Omental fat pad (tissue), 4 donors: ENCODE results near the gene EFNA5. TPM values are rescaled to one million over a fixed set of nuclear protein-coding genes. Genes with fewer than 3 reads are reported as not detected.

ENCODE experiments used
- ATAC-seq: fragments of 150-250 bp; one replicate; pipeline ENCODE4 v1.9.1; 2016; ENCODE audit warnings: mild to moderate bottlenecking, moderate library complexity; ENCODE audit not compliant: low FRiP score
- DNase-seq: peaks from one replicate; pipeline ENCODE4 v3.0.0-alpha.2; 2019; ENCODE audit warnings: low spot score
- total RNA-seq, 4 donors: library from RNA; depleted of rRNA; stranded (reverse); fragments of >200 nt; gene quantifications; one replicate each; pipeline ENCODE4 v1.1.0, GENCODE V29; 2016
- TF ChIP-seq, protein P1 (sequence below), 3 donors: fragments of 450-650 bp; IDR thresholded peaks; one replicate each; pipeline ENCODE4 v1.5.1; 2016 to 2017; ENCODE audit warnings: antibody characterized with exemption in 3 of 3, mild to moderate bottlenecking in 3 of 3, moderate library complexity in 2 of 3

Gene EFNA5
- total RNA-seq, 4 donors from 2014 or later, result 9.0 to 26.3 (median 14.0) TPM

- ATAC-seq, result peak; percentile 37
- TF ChIP-seq, protein P1, sequence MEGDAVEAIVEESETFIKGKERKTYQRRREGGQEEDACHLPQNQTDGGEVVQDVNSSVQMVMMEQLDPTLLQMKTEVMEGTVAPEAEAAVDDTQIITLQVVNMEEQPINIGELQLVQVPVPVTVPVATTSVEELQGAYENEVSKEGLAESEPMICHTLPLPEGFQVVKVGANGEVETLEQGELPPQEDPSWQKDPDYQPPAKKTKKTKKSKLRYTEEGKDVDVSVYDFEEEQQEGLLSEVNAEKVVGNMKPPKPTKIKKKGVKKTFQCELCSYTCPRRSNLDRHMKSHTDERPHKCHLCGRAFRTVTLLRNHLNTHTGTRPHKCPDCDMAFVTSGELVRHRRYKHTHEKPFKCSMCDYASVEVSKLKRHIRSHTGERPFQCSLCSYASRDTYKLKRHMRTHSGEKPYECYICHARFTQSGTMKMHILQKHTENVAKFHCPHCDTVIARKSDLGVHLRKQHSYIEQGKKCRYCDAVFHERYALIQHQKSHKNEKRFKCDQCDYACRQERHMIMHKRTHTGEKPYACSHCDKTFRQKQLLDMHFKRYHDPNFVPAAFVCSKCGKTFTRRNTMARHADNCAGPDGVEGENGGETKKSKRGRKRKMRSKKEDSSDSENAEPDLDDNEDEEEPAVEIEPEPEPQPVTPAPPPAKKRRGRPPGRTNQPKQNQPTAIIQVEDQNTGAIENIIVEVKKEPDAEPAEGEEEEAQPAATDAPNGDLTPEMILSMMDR (IDR thresholded peaks at IDR 0.05), result no peak
- no peak for DNase-seq
Observed at GRCh38 chr5:107658528-107658927, 12.2 kb downstream of the EFNA5 start.

- DNase-seq, result no peak
- ATAC-seq, result no peak
- TF ChIP-seq, protein P1 (IDR thresholded peaks at IDR 0.05), result no peak
Observed at GRCh38 chr5:107655831-107656230, 14.9 kb downstream of the EFNA5 start.

GRCh38 chr5:107654827-107655226 is 15.9 kb downstream of the EFNA5 start:
- ATAC-seq (no peak), DNase-seq (no peak)
- TF ChIP-seq, protein P1 (IDR thresholded peaks at IDR 0.05), result no peak

- ATAC-seq (no peak), DNase-seq (no peak)
- TF ChIP-seq, protein P1 (IDR thresholded peaks at IDR 0.05), result no peak
Observed at GRCh38 chr5:107653685-107654084, 17.1 kb downstream of the EFNA5 start.

GRCh38 chr5:107652839-107653607 is 17.7 kb downstream of the EFNA5 start:
- TF ChIP-seq, protein P1 (IDR thresholded peaks at IDR 0.05), result no peak
- ATAC-seq, result no peak

GRCh38 chr5:107652408-107652807 is 18.3 kb downstream of the EFNA5 start:
- TF ChIP-seq, protein P1 (IDR thresholded peaks at IDR 0.05), result no peak
- ATAC-seq (no peak), DNase-seq (no peak)

More at GRCh38 chr5:107652839-107653607, 17.7 kb downstream of the EFNA5 start:
- DNase-seq, result no peak

DNA sequence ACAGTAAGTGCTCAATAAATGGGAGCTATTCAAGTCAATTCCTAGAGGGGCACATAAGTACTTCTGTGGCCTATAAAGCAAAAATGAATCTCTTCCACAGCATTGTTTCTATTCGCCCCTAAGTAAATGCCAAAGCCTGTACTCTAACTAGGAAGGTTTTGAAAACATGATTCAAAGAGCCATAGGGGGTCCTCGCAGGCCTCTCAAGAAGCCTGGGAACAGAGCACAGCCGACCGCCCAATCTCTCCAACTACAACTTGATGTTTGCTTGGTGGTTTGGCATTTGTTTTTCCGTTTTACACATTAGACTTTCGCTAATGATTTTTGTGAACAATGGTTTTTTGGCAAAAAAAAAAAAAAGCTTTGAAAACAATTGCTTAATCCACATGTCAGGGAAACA is 19.4 kb downstream of the EFNA5 start:
- TF ChIP-seq, protein P1 (IDR thresholded peaks at IDR 0.05), result no peak
- no peak for DNase-seq

More for the DNA sequence above, 19.4 kb downstream of the EFNA5 start:
- ATAC-seq, result no peak
